Measurements from ENCODE around the gene EFCAB10.
"Not testable (repeated sequence)": the region's sequence is repeated elsewhere in the genome, so short reads cannot be mapped to it uniquely, and the experiment has no call there.

EFCAB10 gene

DNA sequence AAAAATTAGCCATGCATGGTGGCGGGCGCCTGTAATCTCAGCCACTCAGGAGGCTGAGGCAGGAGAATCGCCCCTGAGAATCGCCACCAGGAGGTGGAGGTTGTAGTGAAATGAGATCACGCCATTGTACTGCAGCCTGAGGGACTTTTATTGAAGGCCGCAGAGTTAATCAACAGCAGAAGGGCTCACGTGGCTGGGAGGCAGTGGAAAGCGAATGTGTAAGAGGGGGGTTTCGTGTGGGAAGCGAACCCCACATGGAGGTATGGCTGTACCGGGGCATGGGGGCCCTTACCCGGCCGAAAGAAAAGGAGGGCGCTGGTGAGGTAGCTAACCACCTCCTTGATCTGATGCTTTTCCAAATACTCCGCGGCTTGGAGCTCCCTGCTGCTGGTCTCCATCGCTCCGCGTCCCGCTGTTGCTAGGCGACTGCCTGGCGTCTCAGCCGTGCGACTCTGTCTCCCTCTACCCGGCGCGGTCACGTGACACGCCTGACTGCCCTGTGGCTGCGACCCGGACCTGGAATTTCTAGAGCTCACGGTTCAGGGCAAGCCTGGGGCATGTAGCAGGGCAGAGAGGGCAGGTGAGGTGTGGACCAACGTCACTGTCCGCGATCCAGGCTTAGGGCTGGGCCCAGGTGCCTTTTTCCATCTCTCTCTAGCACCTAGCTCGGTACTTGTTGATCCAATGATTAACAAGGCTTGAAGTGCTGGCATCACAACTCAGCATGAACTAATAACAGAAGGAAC is at the start of gene EFCAB10:
Gene EFCAB10 (minus strand): TSS at position 428 of the 746 bp plus-strand sequence. CDS start 30 bp downstream, at position 398.
- DNase-seq, result peak; percentile 18

- DNase-seq, result no peak
Measured at GRCh38 chr7:105625986-105626385, 44.7 kb upstream of the EFCAB10 start.

- no peak for DNase-seq
Measured at GRCh38 chr7:105623906-105624305, 42.6 kb upstream of the EFCAB10 start.

GRCh38 chr7:105623378-105623777 is 42.1 kb upstream of the EFCAB10 start:
- no peak for DNase-seq

- DNase-seq, result no peak
Measured at GRCh38 chr7:105622106-105622731, 40.9 kb upstream of the EFCAB10 start.

- no peak for DNase-seq
Measured at GRCh38 chr7:105621617-105622016, 40.3 kb upstream of the EFCAB10 start.

DNA sequence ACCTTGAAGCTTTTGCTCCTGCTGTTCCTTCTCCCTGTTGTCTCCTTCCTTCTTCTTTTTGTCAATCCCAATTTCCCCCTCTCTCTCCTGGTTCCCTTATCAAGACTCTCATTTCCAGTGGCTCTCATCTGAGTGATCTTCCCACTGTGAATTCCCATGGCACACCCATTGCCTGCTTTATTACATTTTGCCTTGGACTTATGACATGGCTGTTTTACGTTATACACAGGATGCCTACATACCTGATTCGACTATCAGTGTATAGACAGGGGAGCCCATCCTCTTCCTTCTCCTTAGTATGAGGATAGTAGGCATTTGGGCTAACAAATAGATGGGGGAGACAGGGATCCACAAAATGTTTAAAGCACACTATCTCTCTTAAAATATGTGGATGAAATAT is 39.9 kb upstream of the EFCAB10 start:
- no peak for DNase-seq

- DNase-seq, result no peak
Measured at GRCh38 chr7:105619590-105619989, 38.3 kb upstream of the EFCAB10 start.

- no peak for DNase-seq
Measured at GRCh38 chr7:105618016-105618296, 36.7 kb upstream of the EFCAB10 start.

- no peak for DNase-seq
Measured at GRCh38 chr7:105617280-105618015, 36.2 kb upstream of the EFCAB10 start.

DNA sequence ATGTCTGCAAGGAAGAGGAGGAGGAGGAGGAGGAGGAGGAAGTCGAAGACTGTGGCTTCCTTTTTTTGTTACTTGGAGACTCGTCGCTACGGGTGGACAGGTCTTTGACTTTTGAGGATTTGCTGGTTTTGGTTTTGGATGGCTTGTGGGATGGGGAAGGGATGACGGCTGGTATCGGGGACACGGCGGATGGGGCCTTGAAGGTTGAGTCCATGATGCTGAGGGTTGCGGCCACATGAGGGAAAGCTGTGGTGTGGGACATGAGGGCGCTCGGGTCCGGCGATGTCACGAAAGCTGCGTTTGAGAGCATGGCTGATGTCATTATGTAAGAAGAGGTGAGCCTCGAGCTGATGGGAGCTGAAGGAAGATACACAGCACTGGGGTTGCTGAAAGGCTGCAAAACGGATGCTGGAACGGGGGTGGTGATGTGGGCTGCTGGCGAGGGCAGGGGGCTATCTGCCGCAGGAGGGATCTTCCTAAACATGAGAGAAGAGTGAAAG is 33.1 kb upstream of the EFCAB10 start:
- DNase-seq, result no peak

GRCh38 chr7:105613611-105614330 is 32.5 kb upstream of the EFCAB10 start:
- DNase-seq, result no peak

DNA sequence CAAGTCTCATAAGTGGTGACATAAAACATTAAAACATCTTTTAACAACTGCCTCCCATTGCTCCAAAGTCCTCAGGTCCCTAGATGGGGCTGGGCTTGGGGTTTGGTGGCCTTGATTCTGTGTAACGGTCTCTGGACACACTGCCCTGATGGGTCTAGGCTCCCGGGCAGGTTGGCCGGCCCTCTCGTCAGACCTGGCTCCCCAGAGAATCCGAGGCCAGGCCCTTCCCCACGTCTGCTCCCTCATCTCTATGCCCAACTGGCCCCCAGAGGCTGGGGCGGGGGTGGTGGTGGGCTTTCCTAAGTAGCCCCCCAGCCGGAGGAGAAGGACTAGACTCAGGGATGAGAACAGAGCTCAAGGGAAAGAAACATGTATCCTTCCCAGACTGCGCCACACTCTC is 31.5 kb upstream of the EFCAB10 start:
- no peak for DNase-seq

GRCh38 chr7:105611856-105612775 is 30.8 kb upstream of the EFCAB10 start:
- no peak for DNase-seq

GRCh38 chr7:105610165-105610930 is 29.1 kb upstream of the EFCAB10 start:
- DNase-seq, result no peak

DNA sequence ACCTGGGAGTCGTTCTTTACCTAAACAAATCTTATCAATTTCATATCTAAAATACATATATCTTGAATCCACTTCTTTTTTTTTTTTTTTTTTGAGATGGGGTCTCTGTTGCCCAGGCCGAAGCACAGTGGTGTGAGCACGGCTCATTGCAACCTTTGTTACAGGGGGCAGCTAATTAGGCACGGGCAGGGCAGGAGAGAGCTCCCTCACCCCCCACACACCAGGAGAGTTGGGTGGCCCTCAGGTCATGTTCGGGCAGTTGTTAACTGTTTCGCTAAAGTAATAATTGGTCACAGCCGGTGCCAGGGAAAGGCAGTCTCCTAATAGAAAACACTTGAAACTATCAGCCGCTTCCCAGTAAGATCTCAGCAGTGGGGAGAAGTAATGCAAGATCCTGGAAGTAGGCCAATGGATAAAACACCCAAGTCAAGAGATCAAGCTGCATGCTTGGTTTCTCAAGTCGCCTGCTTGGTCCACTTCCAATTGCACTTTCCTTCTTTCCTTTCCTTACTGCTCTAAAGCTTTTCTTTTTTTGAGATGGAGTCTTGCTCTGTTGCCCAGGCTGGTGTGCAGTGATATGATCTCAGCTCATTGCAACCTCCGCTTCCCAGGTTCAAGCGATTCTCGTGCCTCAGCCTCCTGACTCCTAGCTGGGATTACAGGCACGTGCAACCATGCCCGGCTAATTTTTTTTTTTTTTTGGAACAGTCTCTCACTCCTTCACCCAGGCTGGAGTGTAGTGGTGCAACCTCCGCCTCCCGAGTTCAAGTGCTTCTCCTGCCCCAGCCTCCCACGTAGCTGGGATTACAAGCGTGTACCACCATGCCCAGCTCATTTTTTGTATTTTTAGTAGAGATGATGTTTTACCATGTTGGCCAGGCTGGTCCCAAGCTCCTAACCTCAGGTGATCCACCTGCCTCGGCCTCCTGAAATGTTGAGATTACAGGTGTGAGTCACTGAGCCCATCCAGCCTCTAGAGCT is 21.3 kb upstream of the EFCAB10 start:
- no peak for DNase-seq

GRCh38 chr7:105600720-105601550 is 19.6 kb upstream of the EFCAB10 start:
- no peak for DNase-seq

- DNase-seq, result no peak
Measured at GRCh38 chr7:105599551-105599950, 18.3 kb upstream of the EFCAB10 start.

- DNase-seq, result not testable (repeated sequence)
Measured at GRCh38 chr7:105599080-105599479, 17.8 kb upstream of the EFCAB10 start.

Data from stimulated activated naive CD4-positive, alpha-beta T cell treated with Interleukin-2 at 50 U/mL for 16 hours (primary cell).